Measurements from ENCODE around the gene CD44.

CD44 gene

DNA sequence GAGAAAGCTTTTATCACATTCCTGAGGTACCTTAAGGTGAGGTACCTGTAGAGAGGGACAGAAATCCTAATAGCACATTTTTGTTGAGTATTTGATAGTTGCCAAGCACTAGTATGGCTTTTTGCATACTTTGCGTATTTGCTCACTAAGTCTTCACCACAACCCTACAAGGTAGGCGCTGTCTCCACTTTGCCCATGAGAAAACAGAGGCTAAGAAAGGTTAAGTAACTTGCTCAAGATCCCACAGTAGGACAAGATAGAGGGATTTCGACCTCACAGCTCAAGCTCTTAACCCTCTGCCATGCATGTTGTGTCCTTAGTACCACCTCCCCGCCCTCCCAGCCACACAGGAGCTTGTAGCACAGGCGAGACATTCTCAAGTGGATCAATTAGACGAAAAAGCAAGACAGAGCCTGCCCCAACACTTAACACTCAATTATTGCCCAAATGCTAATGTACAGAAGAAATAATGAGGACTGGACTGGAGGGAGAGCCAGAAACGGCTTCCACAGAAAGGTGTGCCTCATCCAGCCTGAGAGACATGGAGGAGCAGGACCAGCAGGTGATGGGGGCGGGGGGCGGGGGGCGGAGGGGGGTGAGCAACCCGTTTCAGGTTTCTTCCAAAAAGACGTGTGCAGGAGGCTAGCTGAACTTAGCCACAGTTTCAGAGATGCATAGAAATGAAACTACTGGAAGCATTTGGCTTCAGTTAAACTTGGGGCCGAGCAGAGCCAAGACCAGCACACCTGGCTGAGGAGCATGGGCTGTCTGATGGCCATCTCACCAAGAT, 26.7 kb upstream of the CD44 start:
- DNase-seq: no peak

GRCh38 chr11:35112846-35113105, 26.2 kb upstream of the CD44 start:
- no peak for DNase-seq

GRCh38 chr11:35114906-35115687, 23.9 kb upstream of the CD44 start:
- no peak for DNase-seq

- DNase-seq: no peak
Observed at GRCh38 chr11:35115688-35116030, 23.3 kb upstream of the CD44 start.

GRCh38 chr11:35116245-35116644, 22.7 kb upstream of the CD44 start:
- DNase-seq: no peak

DNA sequence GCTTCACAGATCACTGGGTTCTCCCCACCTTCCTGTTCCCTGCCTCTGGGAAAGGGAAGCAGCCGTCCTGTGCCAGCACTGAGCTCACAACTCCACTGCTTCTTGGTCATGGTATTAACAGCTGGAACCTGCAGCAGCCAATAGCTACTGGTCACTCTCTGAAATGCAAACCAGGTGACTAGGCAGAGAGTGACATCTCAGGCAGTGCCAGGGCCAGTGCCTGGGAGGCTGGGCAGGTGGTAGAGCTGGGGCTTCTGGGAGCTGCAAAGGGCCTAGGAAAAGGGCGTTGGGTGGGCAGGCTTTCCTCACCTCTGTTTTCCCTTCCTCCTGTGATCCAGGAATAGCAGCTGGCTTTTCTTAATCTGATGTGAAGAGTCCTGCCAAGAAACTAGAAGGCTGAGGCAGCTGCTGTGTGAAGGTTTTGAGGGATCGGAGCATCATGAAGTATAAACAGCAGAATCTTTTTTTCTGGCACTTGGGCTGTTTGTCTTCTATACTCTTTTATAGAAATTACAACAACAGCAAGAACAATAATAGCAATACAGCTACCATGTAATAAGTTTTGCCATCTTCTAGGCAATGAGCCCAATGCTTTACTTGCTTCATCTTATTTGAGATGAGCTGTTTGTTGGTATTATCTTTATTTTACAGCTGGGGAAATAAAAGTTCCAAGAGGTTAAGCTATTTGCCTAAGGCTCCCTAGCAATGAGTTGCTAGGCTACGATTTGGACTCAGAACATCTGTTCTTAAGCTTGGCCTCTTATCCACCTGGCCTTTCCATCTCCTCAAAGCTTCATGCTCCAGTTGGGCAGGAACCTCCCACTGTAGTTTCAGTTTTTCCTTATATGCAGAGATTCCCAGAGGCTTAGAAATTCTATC, 22.0 kb upstream of the CD44 start:
- no peak for DNase-seq

- no peak for DNase-seq
Observed at GRCh38 chr11:35118906-35119305, 20.1 kb upstream of the CD44 start.

DNA sequence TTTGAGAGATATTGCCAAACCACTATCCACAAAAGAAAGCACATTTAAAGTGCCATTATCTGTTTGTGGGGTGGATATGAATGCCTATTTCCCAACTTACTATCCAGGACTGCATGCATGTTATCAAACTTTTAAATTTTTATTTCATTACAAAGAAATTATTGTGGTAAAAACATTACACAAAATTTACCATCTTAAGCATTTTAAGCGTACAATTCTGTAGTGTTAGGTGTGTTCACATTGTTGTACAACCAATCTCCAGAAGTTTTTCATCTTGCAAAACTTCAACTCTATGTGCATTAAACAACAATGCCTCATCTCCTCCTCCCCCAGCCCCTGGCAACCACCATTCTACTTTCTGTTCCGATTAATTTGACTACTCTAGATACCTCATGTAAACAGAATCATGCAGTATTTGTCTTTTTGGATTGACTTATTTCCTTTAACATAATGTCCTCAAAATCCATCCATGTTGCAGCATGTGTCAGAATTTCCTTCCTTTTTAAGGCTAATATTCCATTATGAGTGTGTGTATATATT, 17.6 kb upstream of the CD44 start:
- no peak for DNase-seq

DNA sequence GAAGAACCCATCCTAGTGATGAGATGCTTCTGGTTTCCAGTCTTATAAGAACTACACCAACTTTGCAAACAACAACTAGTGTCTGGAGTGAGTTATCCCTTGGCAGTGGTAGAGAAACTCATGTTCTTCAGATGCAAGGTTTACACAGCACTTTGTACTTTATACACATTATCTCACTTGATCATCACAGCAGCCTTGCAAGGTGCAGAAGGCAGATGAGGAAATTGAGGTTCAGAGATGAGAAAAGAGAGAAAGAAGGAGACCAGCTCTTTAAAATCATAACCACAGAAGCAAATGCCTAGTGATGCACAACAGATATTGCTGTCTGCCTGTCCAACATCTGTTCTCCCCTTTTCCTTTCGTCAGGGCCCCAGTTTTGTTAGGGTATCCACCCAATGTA, 16.7 kb upstream of the CD44 start:
- peak in 1 of 5 donors; percentile 59 for DNase-seq

DNA sequence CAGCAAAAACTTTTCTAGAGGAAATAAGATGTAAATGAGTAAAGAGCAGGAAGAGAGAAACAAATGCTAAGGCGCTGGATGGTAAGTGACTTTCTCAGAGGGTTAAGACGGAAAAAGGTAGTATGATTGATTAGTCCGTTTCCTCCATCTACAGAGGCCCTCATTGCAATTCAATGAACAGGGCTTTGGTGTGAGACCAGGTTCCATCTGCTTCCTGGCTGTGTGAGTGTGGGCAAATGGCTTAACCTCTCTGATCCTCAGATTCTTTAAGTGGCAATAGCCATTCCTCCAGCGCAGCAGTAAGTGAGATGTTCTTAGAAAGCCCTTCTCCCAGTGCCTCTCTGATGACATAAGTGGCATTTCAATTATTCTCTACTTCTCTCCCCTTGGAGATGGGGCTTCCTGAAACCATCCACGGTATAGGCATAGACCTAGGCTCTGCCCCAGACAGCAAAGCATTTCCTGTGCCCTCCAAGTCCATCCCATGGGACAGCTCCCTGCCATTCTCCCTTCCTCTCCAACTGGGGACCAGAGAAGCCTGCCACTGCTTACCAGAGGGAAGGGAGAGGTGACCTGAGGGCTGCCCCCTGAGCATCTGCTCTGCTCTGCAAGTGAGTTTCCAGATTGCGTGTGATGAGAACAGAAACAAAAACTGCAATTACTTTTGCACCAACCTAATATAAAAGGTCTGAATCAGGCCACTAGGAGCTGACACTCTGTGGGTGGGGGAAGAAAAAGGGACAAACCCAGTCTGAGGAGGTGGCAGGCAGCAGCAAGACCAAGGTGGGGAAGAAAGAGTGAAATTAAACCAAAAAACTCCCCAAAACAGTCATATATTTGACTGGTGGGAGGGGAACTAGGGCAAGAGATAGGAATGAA, 12.7 kb upstream of the CD44 start:
- peak in 1 of 5 donors; percentile 75 for DNase-seq

DNA sequence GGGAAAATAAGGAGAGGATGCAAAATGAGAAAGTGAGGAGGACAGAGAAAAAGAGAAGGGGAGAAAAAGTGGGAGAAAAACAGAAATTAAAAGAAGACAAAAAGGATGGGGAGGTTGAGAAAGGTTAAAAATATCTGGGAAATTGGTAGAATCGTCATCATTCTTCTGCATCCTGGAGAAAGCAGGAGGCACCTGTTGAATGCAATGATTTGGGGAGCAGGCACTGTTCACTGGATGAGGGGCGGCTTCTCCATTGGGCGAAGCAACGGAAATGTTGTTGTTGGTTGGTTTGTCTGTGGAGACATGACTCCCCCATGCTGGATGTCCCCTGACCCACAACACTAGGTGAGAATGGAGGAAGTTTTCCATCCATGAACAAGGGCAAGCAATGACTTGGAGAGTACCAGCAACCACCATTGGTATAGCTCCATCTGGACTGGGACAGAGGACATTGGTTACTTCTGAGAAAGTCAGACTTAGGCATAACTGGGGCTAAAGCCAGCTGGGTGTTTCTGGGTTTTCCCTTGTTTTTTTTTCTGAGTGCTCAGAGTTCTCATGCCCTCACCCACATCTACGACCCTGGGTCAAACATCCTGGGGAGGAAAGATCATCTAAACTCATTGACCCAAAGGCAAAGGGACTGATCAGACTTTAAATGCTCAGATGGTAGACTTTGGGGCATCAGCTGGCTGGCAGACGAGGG, 11.9 kb upstream of the CD44 start:
- no peak for DNase-seq

GRCh38 chr11:35127619-35128018, 11.4 kb upstream of the CD44 start:
- DNase-seq: no peak

DNA sequence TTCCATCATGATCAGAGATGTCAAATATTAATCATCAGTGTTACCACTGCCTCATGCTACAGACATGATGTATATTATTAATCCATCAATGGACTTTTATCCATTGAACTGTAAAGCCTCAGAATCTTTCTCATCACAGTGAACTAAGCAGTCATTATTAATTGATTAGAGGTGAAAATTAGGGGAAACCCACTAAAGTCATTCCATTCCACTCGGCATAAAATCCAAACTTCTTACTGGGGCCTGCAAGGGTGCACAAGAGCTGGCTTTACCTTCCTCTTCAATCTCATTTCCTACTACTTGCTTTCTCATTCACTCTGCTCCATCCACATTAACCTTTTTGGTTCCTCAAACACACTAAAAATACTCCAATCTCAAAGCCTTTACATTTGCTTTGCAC, 7.9 kb upstream of the CD44 start:
- DNase-seq: no peak

DNA sequence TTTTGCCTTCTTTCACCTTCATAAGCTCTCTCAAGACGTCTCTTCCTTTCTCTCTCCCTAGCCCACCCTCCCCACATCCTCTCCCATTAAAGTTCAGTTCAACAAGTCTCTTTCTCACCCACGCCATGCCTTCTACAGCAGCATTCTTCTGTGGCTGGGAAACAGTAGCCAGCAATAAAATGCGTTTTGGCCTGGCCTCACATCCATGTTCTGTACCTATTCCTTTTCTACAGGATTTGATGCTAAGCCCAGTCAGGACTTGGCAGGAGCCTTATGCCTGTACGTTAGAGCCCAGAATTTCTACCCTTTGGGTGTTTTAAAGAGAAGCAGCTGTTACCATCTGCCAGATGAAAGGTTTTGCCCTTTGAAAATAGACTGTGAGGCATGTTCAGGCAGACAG, 7.1 kb upstream of the CD44 start:
- DNase-seq: no peak

DNA sequence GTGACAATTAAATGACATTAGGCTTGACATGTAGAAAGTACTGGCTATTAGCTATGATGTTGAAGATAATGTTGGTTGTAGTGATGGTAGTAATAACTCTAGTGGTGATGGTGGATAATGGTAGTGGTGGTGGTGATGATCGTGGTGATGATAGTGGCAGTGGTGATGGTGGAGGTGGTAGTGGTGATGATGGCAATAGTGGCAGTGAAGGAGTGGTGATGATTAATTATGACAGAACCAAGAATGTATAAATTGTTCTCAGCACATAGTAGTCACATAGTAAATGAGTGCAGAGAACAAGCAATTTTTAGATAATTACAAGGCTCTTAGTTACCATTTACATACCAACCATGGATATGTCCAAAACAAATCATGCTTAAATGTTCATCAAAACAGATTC, 5.3 kb upstream of the CD44 start:
- no peak for DNase-seq

DNA sequence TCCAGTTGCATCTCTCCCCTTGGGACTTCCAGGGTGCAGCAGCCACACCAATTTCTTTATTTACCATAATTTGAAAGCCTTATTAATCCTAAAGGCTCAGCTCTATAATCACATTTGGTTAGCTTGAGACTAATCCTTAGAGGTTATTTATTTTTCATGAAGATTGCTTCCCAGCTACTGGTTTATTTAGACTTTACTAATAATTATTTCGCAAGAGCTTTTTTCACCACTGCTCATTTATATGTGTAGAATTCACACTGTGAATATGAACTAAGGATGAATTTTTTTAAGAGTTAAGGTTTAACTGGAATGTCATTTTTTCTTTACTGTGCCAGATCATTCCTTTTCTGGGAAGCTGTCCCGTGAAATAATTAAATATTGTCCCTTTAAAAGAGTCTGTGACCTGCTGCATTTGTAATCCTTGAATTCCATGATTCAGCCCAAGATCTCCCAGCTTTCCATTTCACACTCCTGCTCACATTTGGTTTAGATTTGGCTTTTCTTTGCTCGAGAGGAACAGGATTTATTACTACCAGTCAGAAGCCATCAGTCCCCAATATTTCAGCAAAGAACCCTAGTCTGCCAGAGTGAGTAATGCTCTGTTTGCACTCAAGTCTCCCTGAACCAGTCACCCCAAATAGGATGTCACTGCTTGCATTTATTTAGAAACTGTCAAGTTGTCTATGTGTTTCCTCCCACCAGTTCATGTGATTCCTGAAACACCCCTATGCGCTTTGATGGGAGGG, 4.4 kb upstream of the CD44 start:
- no peak for DNase-seq

DNA sequence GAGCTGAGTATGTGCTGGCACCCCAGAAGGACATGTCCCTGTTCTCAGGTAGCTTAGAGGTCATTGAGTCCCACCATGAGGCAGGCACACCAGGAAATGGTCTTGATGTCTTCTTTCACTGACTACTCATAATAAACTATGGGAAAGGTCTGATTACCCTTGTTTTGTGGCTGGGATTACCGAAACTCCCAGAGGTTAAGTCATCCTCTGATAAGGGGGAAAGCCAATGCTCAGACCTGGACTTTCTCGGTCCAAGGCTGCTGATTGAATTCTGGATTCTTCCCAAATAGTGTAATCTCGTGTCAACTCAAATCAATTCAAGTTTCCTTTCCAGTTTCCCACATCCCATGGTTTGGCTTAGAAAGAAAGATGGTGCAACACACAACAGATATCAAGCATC, 3.7 kb upstream of the CD44 start:
- no peak for DNase-seq

- no peak for DNase-seq
Observed at GRCh38 chr11:35136311-35136710, 2.7 kb upstream of the CD44 start.

DNA sequence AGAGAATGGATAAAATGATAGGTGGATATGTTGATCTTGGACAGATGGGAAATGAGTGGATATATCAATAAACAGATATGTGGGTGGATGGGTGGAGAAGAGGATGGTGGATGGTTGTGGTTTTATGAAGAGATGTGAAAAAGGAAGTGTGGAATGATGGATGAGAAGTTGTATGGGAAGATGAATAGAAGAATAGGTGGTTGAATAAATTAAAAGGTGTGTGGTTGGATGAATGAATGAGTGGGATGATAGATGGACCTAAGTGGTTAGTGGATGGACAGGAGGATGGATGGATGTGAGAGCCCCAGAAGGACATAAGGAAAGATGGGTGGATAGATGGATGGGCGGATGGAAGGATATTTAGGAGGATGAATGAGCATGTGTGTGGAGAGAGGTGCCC, 913 bp upstream of the CD44 start:
- DNase-seq: no peak

DNA sequence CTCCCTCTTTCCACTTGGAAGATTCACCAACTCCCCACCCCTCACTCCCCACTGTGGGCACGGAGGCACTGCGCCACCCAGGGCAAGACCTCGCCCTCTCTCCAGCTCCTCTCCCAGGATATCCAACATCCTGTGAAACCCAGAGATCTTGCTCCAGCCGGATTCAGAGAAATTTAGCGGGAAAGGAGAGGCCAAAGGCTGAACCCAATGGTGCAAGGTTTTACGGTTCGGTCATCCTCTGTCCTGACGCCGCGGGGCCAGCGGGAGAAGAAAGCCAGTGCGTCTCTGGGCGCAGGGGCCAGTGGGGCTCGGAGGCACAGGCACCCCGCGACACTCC, 397 bp upstream of the CD44 start:
- no peak for DNase-seq

GRCh38 chr11:35139722-35140282, 831 bp downstream of the CD44 start:
- no peak for DNase-seq

All from T-helper 1 cell (primary cell).